GM19328 (cell line): ENCODE results near the gene TMEM175.
"Not testable (repeated sequence)": the region's sequence is repeated elsewhere in the genome, so short reads cannot be mapped to it uniquely, and the experiment has no call there.

Experiments used
- ATAC-seq: cut with Tn5 transposase; IDR thresholded peaks from one replicate; pipeline ENCODE4 v1.9.1; 2021; ENCODE audit warnings: mild to moderate bottlenecking, moderate library complexity; ENCODE audit not compliant: unreplicated experiment

The TMEM175 gene

GRCh38 chr4:987624-988513 lies 55.6 kb downstream of the TMEM175 start:
- ATAC-seq, result no peak

- ATAC-seq, result no peak
These were observed 56.8 kb downstream of the TMEM175 start for GRCh38 chr4:988726-989721.

DNA sequence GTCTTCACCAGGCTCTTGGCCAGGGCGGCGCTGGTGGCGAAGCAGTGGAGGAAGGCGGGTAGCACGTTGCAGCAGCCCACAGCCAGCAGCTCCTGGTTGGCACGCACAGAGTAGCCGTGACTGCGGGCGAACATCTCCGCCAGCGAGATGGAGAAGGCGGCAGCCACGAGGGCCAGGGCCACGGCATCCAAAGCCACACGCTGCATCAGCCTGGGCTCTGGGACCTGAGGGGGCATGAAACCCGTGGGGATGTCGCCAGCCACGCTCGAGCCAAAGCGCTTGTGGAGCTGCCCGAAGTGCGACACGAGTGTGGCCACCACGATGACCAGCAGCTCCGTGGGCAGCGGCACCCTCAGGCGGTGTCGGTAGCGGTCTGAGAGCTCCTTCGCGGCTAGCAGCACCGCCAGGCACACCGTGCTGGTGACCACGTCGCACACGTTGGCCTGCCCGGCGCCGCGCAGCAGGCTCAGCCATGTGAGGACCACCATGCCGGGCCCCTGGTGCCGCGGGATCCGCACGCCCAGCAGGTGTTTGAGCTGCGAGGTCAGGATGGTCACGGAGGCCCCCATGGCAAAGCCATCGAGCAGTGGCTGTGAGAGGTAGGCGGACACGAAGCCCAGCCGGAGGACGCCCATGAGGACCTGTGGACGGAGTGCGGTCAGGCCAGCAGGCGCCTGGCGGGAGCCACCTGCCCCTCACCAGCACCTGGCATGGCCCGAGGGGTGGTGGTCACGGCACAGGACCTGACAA lies 57.6 kb downstream of the TMEM175 start:
- no peak for ATAC-seq

- ATAC-seq, result no peak
These were observed 58.6 kb downstream of the TMEM175 start for GRCh38 chr4:990746-991367.

- ATAC-seq, result no peak
These were observed 59.4 kb downstream of the TMEM175 start for GRCh38 chr4:991451-992296.

DNA sequence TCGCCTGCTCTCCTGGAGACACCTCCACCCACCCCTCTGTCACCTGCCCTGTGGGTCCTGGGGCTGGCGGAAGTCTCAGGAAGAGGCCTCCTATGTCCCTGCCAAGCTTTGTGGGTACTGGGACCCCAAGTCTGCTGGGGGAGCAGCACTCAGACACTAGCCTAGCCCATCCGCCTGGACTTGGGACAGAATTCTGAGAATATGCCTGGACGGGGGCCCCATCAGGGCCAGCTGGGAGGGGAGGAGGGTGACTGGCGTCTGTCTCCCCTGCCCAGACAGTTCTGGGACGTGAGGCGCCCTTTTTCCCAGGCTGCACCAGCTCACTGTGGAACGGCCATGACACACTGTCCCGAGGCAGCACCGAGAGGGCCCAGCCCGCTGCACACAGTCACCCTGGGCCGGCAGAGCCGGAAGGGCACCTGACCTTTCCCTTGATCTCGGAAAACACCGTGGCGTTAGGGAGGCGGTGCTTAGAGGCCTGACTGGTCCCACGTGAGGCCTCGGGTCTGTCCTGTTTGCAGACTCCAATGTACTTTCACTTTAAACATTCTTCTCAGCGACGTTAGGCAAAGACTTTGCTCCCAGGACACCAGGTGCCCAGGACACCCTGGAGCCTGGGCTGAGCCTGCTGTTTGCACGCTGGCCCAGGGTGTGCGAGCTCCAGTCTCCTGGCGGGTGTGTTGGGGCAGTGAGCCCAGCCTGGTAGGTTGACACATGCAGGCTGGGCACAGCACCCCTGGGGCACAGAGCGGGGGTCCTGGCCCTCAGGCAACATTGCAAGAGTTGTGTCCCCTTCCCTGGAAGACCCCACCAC lies 60.2 kb downstream of the TMEM175 start:
- no peak for ATAC-seq

GRCh38 chr4:993111-994029 lies 61.1 kb downstream of the TMEM175 start, which contains the start of gene SLC26A1:
Gene SLC26A1, minus strand, starts transcription at chr4:993404. Its CDS starts 1,701 bp downstream, at chr4:991703.
- ATAC-seq, result no peak

DNA sequence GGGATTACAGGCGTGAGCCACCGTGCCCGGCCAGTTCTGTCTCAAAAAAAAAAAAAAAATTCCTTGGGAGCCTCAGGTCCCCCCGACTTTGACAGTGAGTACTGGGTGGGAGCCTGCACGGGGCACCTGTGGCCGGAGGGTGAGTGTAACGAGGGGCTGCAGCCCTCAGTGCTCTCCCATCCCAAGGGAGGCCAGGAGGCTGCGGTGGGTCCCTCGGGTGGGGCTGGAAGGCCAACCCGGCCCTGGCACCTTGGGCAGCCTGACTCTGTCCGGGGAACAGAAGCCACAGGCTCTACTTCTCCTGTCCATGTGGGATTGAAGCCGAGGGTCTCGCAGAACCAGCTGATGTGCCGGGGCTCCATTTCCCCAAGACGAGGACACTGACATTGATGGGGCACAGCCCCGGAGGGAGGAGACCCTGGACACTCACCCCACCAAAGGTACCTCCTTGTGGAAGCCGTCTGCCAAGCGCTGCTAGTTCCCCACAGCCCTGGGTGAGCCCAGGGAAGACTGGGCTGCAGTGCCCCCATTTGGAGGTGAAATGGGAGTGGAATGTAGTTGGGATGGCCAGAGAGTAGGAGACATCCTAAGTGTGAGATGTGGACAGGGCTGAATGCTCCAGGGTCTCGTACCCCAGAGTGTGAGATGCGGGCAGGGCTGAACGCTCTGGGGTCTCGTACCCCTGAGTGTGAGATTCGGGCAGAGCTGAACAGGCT lies 63.2 kb downstream of the TMEM175 start:
- ATAC-seq, result no peak

DNA sequence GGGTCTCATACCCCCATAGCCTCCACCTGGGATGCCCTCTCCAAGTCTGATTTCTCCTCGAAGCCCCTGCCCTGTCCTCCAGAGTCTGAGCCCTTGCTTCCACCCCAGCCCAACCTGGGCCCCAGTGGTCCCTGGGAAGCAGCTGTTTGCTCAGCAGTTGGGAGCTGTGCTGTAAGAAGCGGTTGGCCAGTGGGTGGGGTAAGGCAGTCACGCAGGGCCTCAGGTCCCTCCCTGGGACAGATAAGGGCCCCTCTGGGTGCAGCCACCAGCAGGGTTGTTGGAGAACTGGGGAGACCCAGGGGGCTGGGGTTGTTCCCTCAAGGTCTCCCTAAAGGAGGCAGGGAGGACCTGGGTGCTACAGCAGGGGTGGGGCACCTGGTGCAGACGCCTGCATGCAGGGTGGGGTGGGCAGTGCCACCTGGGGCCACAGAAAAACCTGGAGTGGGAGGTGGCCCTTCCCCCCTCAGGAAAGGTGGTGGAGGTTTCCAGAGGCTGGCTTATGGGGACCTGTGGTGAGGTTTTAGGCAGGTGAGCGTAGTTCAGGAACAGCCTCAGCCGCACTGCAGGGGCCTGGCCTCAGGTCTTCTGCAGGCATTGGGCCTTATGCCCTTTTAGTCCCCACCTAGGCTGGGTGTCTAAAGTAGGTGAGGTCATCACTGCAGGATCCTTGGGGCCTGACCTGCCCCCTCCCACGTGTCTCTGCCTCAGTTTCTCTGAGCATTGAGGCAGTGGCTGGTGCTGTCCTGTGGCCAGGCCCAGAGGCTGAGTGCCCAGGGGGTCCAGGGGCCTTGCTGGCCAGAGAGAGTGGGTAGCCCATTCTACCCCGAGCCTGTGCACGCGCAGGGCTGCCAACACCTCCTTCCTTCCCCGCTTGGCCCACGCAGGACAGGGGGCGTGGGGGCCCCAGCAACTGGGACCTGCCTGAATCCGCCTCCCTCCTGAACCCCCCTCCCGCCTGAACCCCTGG lies 64.1 kb downstream of the TMEM175 start:
- ATAC-seq, result no peak

DNA sequence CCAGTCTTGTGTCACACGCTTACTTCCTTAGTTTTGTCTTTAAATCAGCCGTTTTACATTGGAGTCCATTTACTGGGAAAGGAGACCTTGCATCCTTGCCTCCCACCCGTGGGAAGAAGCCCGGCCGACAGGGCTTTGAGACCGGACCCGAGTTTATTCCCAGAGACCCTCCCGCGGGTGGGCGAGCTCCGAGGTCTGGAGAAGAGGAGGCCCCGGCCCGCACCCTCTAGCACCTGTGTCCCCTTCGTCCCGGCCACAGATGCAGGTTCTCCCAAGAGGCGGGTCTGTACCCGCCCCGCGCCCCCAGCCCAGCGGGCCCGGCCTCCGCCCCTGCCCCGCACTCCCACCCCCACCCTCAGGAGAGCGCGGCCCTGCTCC lies 64.7 kb downstream of the TMEM175 start:
- ATAC-seq, result no peak

DNA sequence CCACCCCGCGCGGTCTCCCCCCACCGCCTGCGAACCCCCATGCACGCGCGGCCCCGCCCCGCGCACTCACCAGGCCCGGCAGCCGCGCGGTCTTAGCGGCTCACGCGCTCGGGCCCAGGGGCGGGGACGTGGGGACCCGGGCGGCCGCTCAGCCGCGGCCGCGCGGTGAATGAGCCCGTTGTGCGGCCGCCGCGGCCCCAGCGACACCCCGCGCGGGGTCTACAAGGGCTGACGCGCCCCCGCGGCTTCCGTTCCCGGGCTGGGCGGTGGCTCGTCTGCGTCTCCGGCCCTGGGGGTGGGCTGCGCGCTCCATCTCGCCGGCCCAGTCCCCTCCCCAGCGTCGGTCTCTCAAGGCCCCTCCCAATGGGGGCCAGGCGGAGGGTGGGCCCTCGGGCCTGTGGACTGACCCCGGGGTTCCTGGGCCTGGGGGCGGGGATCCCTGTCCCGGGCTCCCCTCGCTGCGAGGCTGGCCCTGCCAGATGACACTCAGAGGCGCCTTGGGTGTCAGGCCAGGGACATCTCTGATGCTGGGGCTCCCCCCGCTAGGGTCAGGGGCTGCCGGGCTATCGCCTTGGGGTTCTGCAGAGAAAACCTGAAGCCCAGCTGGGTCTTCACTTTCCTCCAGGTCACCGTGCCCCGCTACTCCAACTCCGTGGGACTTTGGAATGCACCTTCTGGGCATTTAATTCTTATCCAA lies 65.3 kb downstream of the TMEM175 start:
- ATAC-seq, result no peak

- no peak for ATAC-seq
These were observed 65.9 kb downstream of the TMEM175 start for GRCh38 chr4:998096-998691.

- ATAC-seq, result not testable (repeated sequence)
These were observed 67.1 kb downstream of the TMEM175 start for GRCh38 chr4:999240-999863.

DNA sequence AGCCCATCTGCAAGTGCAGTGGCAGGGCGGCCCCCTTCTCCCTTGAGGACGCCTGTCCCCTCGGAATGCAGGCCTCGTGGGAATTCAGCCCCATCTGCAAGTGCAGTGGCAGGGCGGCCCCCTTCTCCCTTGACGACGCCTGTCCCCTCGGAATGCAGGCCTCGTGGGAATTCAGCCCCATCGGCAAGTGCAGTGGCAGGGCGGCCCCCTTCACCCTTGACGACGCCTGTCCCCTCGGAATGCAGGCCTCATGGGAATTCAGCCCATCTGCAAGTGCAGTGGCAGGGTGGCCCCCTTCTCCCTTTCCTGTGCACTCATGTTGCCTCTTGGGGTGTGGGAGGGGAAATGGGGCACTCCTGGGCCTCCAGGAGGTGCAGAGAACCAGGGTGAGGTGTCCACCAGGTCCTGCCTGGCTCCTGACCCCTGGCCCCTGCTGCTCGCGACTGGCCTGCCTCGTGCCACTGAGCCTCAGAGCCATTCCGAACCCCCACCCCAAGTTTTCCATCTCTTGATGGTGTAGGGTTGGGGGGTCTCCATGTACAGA lies 67.7 kb downstream of the TMEM175 start:
- ATAC-seq, result no peak
